Measurements from ENCODE around the gene WDR62. TPM values are rescaled to one million over a fixed set of nuclear protein-coding genes. Genes with fewer than 3 reads are reported as not detected.

Gene WDR62
- 0.66 and 17.5 TPM in 2 replicates for total RNA-seq

DNA sequence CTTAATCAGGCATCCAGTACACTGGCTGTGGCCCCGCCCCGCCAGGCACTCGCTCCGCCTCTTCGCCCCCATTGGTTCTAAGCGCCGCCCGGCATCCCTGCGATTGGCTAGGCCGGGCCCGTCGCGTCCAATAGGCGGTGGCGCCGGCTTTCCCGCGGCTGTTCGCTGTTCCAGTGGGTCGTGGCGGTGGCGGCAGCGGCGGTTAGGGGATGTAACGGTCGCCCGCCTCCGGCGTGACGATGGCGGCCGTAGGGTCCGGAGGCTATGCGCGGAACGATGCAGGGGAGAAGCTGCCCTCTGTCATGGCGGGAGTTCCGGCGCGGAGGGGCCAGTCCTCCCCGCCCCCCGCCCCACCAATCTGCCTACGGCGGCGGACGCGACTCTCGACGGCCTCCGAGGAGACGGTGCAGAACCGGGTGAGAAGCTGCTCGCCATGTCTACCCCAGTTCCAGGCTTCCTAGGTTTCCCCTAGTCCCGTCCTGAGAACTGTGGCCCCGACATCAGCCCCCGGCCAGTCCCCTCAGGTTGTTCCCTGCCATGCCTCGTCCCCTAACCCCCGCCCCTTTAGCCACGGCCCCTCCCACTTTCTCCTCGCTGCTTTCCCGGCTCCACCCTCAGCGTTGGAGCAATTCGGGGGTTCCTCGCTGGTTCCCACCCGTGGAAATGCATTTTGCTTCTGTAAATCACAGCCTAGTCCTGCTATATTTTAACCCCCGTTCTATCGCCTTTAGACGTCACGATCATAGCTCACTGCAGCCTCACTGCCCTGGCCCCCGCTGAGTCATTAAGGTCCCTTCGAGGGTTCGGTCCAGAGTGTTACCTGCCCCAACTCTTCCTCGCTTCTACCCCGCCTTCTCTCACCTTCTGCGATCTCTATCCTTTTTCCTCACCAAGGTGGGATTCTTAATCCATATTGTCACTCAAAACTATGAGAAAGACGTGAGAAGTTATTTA lies at the start of gene WDR62:
Gene WDR62 (plus strand): TSS at position 165 of the 954 bp plus-strand sequence. CDS start 75 bp downstream, at position 240.

DNA sequence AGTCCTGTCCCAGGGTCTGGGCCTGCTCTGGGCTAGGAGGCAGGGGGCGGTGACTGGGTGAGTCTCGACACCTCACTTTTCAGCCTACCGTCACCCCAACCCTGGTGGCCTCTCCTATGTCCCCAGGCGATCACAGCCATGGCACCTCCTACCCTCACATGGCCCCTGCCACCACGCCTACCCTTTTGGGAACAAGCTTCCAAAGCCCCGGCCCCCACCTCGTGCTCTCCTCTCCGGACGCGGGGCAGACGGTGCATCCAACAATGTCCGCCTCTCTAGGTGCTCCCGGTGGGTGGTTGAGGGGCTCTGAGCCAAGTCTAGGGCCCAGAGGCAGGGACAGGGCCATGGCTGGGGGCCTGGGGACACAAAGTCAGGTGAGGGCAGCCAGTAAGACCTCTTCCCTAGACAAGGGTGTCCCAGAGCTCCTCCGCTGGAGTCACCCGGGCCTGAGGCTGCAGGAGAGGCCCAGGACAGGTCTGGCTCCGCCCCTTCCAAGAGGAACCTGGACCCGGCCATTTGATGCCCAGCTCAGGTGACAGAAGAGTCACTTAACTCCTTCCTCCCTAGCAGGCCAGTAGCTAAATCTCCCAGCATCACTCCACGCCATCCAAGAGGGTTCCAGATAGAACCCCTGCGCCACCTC lies 46.2 kb upstream of the WDR62 start, which contains the start of gene SYNE4:
Gene SYNE4 (minus strand): TSS at position 478 of the 643 bp plus-strand sequence. CDS start 132 bp downstream, at position 346.

DNA sequence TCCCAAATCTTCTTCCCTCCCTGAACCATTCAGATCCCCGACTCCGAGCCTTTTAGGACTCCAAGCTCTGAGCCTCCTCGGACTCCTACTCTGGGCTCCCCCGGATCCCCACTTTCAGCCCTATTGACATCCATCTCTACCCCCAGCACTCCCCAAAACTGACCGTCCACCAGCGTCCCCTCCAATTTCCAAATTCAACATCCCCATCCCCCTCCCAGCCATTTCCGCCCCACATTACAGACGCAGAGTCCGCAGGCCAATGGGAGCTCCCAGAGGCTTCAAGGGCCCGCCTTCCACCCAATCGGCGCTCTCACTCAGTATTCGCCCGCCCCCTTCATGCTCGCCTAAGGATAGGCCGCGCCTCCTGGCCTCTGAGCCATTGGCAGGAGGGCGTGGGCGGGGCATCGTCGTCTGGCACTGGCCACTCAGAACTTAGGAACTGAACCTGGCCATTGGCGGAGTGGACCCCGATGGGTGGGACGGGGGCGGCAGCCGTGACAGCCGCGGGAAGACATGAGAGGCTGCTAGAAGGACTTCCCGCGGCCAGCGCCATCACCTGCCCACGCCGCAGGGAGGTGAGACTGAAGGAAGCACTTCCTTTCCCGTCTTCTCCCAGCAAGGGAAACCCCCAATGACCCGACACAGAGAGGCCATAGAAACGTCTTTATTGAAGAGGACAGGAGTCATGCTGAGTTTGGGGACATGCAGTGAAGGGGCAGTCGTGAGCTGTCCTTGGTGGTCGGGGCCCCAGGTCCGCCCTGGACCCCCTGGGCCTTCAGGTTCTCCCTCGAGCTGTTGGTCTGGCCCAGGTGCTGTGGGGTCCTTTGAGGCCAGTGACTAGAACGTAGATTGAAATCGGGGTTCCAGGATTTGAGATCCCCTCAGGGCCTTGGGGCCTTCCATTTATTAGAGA lies 40.4 kb upstream of the WDR62 start, which contains the start of gene ALKBH6:
Gene ALKBH6 (minus strand): TSS at position 202 of the 913 bp plus-strand sequence. CDS start 816 bp downstream, outside the sequence.

DNA sequence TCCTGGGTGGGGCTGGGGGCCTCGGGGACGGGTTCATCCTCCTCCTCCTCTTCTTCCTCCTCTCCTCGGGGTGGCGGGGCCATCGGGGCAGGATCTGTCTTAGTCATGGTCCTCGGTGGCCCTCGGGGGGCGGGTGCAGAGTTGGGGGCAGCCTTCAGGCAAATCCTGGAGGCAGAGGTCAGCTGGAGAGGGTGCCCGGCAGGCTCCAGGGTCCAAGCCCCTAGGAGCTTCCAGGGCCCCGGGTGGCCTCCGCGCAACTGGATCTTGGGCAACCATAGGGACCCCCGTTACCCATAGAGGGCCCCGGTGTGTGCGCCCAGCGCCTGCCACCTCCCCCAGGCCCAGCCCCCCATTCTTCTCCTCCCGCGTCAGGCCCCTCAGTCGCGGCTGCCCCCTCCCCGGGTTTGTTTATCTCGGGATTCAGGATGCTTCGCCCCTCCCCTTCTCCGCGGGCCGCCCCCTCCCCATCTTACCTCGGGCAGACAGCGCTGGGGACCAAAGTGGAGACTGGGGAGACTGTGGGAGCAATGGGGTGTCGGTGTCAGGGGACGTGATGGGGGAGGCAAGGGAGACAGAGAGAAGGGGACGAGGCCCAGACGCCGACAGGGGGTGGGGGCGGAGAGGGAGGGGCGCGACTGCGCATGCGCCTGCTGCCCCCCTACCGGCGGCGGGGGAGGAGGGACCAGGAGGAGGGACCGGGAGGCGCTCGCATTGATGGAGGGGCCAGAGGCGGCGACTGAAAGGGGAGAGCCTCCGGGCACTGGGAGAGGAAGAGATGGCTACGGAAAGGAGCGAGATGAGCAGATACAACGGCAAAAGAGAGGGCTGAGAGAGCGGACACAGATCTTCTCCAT lies 22.2 kb upstream of the WDR62 start, which contains the start of gene CLIP3:
Gene CLIP3 (minus strand): TSS at position 623 of the 854 bp plus-strand sequence. CDS start 516 bp downstream, at position 107.

GRCh38 chr19:36054119-36054732 lies 471 bp upstream of the WDR62 start, which contains the start of gene THAP8:
Gene THAP8 (minus strand): TSS chr19:36054285. CDS start chr19:36054217, 68 bp downstream.

DNA sequence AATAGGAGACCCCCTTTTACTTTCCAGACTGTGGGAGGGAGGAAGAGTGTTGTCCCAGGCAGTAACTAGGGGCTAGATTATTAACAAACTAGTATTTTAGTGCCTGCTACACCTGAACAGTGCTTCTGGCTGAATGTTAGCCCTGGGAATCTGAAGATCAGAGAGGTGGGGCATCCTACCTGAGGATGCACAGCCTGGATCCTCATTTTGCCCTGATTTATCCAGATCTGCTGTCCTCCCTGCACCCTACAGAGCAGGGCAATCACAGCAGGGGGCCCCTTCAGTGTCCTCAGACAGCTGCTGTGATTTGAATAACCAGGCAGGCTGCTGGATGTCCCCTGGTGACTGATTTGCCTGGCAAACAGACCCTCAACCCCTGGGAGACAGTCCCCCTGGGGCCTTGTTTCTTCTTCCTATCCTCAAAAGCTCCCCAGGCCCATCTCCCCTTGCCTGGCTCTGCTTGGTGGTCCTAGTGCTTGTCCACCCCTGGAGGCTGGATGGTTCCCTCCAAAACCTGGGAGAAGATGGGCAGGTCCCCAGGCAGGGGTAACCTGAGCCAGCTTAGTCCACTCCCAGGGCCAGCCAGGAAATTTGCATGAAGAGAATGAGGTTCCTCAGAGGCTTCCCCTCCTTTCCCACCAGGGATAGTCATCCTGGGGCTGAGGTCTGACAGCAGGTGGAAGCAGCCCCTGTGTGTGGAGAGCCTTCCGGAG lies 55.9 kb downstream of the WDR62 start, which contains the start of gene OVOL3:
Gene OVOL3 (plus strand): TSS at position 657 of the 713 bp plus-strand sequence. CDS start 60 bp downstream, outside the sequence.

GRCh38 chr19:36114721-36115452 lies 60.2 kb downstream of the WDR62 start, which contains the start of gene POLR2I:
Gene POLR2I (minus strand): TSS chr19:36114875. CDS start chr19:36114856, 19 bp downstream.

GRCh38 chr19:36115453-36116343 lies 61.0 kb downstream of the WDR62 start, which contains the start of gene TBCB:
Gene TBCB (plus strand): TSS chr19:36115468. CDS start chr19:36115561, 93 bp downstream.

GRCh38 chr19:36139473-36140303 lies 85.0 kb downstream of the WDR62 start, which contains the start of gene CAPNS1:
Gene CAPNS1 (plus strand): TSS chr19:36140066. CDS start chr19:36141012, 946 bp downstream.

DNA sequence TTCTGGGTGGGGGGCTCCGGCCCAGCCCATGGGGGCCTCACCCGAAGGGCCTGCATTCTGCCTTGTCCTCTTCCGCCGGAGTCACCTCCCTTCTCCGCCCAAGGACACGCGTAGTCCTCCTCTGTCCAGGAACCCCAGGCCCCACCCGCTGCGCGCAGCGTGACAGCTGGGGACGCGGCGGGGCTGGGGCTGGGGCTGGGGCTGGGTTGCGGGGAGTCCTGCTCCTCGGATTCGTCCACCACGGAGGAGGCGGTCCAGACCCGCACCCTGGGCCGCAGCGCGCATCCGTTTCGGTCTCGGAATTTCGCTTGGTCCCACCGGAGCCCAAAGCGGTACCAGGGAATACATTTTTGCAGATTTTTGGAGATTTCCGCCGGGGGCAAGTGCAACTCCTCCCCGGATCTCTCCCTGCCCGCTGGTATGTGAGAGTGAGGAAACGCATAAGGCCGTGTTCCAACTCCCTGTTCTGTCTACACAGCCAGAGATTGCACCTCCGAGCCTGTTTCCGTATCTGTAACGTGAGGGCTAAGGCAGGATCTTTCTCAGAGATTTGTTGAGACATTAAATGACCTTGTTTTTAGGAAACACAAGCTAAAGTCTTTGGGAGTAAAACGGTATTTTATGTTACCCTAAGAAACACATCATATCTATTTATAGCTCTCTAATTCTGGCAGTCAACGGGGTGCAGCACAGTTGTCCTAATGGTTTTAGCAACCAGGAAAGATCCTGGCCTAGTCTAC lies 97.8 kb downstream of the WDR62 start, which contains the start of gene COX7A1:
Gene COX7A1 (minus strand): TSS at position 96 of the 740 bp plus-strand sequence. CDS start 40 bp downstream, at position 56.

Other genes with a start within 250 kb of the WDR62 start
- not detected in 2 replicates for gene PRODH2, start 242.1 kb upstream of the WDR62 start, total RNA-seq
- not detected in 2 replicates for gene NPHS1, start 202.4 kb upstream of the WDR62 start, total RNA-seq
- not detected in 2 replicates for gene KIRREL2, start 198.0 kb upstream of the WDR62 start, total RNA-seq
- 2.0 and 2.1 TPM in 2 replicates for gene APLP1, start 186.3 kb upstream of the WDR62 start, total RNA-seq
- gene NFKBID, start 154.4 kb upstream of the WDR62 start, total RNA-seq: 5.3 and 6.4 TPM in 2 replicates
- 0.44 and 0.86 TPM in 2 replicates for gene HCST, start 152.4 kb upstream of the WDR62 start, total RNA-seq
- gene TYROBP, start 146.6 kb upstream of the WDR62 start, total RNA-seq: not detected in 2 replicates
- gene LRFN3, start 118.5 kb upstream of the WDR62 start, total RNA-seq: 5.3 and 7.2 TPM in 2 replicates
- gene SDHAF1, start 59.7 kb upstream of the WDR62 start, total RNA-seq: 12.0 and 17.3 TPM in 2 replicates
- 0.14 TPM in 1 of 2 replicates, not detected in the other for gene SYNE4, start 46.1 kb upstream of the WDR62 start, total RNA-seq
- 14.0 and 20.2 TPM in 2 replicates for gene ALKBH6, start 40.7 kb upstream of the WDR62 start, total RNA-seq
- 7.0 and 22.8 TPM in 2 replicates for gene CLIP3, start 22.0 kb upstream of the WDR62 start, total RNA-seq
- gene THAP8, start 612 bp upstream of the WDR62 start, total RNA-seq: 2.6 and 3.1 TPM in 2 replicates
- not detected in 2 replicates for gene OVOL3, start 56.2 kb downstream of the WDR62 start, total RNA-seq
- 25.9 and 34.1 TPM in 2 replicates for gene POLR2I, start 60.0 kb downstream of the WDR62 start, total RNA-seq
- gene TBCB, start 60.6 kb downstream of the WDR62 start, total RNA-seq: 121 and 180 TPM in 2 replicates
- 238 and 293 TPM in 2 replicates for gene CAPNS1, start 85.2 kb downstream of the WDR62 start, total RNA-seq
- gene COX7A1, start 97.5 kb downstream of the WDR62 start, total RNA-seq: 0.88 and 11.7 TPM in 2 replicates
- 2.4 and 3.4 TPM in 2 replicates for gene ZNF565, start 159.8 kb downstream of the WDR62 start, total RNA-seq
- 77.3 and 87.5 TPM in 2 replicates for gene ZNF146, start 160.2 kb downstream of the WDR62 start, total RNA-seq

All from placental pericyte (primary cell).